Measurements from ENCODE around the gene OR52R1.

DNA sequence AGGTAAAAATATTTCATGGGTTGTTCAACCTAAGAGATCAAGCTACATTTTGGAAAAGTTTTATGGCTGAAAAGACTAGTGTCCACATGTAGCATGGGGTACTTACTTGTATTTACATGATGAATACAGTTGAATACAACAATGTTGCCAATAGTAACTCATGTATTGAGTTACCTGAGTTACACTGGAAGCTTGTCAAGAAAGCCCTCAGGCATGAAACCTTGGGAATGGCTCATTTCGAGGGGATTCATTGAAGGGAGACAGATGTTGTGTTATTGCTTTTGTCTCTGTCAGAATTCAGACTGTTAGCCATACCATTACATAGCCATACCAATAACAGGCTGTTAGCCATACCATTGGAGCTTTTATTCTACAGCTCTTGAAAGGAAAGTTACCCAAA is 26.2 kb upstream of the OR52R1 start:
- TF ChIP-seq, protein P1, sequence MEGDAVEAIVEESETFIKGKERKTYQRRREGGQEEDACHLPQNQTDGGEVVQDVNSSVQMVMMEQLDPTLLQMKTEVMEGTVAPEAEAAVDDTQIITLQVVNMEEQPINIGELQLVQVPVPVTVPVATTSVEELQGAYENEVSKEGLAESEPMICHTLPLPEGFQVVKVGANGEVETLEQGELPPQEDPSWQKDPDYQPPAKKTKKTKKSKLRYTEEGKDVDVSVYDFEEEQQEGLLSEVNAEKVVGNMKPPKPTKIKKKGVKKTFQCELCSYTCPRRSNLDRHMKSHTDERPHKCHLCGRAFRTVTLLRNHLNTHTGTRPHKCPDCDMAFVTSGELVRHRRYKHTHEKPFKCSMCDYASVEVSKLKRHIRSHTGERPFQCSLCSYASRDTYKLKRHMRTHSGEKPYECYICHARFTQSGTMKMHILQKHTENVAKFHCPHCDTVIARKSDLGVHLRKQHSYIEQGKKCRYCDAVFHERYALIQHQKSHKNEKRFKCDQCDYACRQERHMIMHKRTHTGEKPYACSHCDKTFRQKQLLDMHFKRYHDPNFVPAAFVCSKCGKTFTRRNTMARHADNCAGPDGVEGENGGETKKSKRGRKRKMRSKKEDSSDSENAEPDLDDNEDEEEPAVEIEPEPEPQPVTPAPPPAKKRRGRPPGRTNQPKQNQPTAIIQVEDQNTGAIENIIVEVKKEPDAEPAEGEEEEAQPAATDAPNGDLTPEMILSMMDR (conservative IDR thresholded peaks at IDR 0.05), result no peak
- no peak for TF ChIP-seq ZFX (IDR thresholded peaks at IDR 0.05)
